ENCODE measurements around the gene CLIC4. TPM values are rescaled to one million over a fixed set of nuclear protein-coding genes. Genes with fewer than 3 reads are reported as not detected.

CLIC4 gene
- total RNA-seq, 4 donors from 2014 or later: 399 to 688 (median 564) TPM

DNA sequence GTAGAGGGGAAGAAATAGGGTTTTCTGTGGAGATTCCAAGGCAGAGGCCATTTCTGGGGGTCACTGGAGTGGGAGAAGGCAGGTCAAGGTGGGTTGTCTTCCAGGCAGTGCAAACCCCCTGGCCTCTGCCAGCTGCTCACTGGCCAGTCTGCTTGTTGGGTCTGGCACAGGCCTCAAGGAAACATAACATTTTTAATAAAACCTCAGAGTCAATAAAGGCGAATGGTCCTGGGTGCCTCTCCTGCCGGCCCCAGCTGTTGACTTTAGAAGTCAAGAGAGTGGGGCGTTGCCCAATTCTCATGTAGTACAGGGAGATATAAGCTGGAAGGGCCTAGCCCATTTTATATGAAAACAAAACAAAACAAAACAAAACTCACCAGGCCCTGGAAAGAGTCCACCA, 148.2 kb downstream of the CLIC4 start:
- 58 to 71% methylated on average over 3 of the region's 3 CpGs for WGBS, 2 donors
- H3K36me3 ChIP-seq: no peaks in the 10 kb centered on the region
- no peaks in the 10 kb centered on the region for H3K4me1 ChIP-seq
- peaks cover 0 to 18% (median 0%) of the 10 kb centered on the region in 4 donors for H3K9me3 ChIP-seq
- H3K27ac ChIP-seq: no peak overlapping the region
- no peak for TF ChIP-seq EP300 (IDR thresholded peaks at IDR 0.05)
- no peak for TF ChIP-seq POLR2A (IDR thresholded peaks at IDR 0.05)
- TF ChIP-seq, protein P1, sequence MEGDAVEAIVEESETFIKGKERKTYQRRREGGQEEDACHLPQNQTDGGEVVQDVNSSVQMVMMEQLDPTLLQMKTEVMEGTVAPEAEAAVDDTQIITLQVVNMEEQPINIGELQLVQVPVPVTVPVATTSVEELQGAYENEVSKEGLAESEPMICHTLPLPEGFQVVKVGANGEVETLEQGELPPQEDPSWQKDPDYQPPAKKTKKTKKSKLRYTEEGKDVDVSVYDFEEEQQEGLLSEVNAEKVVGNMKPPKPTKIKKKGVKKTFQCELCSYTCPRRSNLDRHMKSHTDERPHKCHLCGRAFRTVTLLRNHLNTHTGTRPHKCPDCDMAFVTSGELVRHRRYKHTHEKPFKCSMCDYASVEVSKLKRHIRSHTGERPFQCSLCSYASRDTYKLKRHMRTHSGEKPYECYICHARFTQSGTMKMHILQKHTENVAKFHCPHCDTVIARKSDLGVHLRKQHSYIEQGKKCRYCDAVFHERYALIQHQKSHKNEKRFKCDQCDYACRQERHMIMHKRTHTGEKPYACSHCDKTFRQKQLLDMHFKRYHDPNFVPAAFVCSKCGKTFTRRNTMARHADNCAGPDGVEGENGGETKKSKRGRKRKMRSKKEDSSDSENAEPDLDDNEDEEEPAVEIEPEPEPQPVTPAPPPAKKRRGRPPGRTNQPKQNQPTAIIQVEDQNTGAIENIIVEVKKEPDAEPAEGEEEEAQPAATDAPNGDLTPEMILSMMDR (IDR thresholded peaks at IDR 0.05): no peak
- H3K27me3 ChIP-seq: peaks cover 0 to 10% of the 10 kb centered on the region in 2 donors
- no peak for DNase-seq (ENCODE audit: low spot score in 2 of 2)
- H3K4me3 ChIP-seq: no peak overlapping the region

Small RNA genes lying within 50 kb of the gene (small RNA-seq; reads per million reads assigned to genes)
- gene RNU6-1208P: not detected

Other genes with a start within 250 kb of the CLIC4 start
- gene RCAN3, start 242.6 kb upstream of the CLIC4 start, total RNA-seq: 10 to 100 TPM in 2 of 4 donors, 1 to 10 TPM in 2; 6.0 to 22.8 (median 10.8) TPM
- gene NCMAP, start 189.4 kb upstream of the CLIC4 start, total RNA-seq: 100 to 1,000 TPM in 3 of 4 donors, 10 to 100 TPM in 1; 49.2 to 191 (median 141) TPM
- gene SRRM1, start 102.1 kb upstream of the CLIC4 start, total RNA-seq: 100 to 1,000 TPM; 106 to 164 (median 152) TPM
- gene RUNX3, start 184.8 kb downstream of the CLIC4 start, total RNA-seq: 1 to 10 TPM in 3 of 4 donors, under 1 TPM in 1; 0.22 to 3.3 (median 1.2) TPM

Data from tibial nerve (tissue), 4 donors.